ENCODE results near the gene VGF. TPM values are rescaled to one million over a fixed set of nuclear protein-coding genes. Genes with fewer than 3 reads are reported as not detected.
A peak's percentile ranks its signal among the peaks of the same experiment; 100 is the strongest.
"Not testable (repeated sequence)": the region's sequence is repeated elsewhere in the genome, so short reads cannot be mapped to it uniquely, and the experiment has no call there.

Gene VGF
- total RNA-seq, 1 experiment from 2014 or later, result 4.4 TPM

DNA sequence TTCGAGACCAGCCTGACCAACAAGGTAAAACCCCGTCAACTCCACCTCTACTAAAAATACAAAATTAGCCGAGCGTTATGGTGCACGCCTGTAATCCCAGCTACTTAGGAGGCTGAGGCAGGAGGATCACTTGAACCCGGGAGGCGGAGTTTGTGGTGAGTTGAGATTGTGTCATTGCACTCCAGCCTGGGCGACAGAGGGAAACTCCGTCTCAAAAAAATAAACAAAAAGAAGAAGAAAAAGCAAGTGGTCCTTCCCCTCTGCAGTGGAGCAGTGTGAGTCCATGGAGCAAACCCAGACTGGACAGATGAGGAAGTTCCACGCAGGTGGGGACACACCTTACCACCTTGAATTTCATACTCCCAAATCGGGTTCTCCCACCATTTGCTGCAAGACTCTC lies 51.5 kb downstream of the VGF start:
- POLR2A ChIA-PET, result interaction anchor here (1.0 kb wide), 1 partner anchor 10 kb away, joined by 3 read pairs; no protein-coding TSS in a partner anchor
- no peak for ATAC-seq
- no peak for DNase-seq (ENCODE audit: low read depth, low spot score)
- intact Hi-C loops (cut with micrococcal nuclease; ENCODE audit: unreplicated experiment), result no loop called here
- TF ChIP-seq, protein P1, sequence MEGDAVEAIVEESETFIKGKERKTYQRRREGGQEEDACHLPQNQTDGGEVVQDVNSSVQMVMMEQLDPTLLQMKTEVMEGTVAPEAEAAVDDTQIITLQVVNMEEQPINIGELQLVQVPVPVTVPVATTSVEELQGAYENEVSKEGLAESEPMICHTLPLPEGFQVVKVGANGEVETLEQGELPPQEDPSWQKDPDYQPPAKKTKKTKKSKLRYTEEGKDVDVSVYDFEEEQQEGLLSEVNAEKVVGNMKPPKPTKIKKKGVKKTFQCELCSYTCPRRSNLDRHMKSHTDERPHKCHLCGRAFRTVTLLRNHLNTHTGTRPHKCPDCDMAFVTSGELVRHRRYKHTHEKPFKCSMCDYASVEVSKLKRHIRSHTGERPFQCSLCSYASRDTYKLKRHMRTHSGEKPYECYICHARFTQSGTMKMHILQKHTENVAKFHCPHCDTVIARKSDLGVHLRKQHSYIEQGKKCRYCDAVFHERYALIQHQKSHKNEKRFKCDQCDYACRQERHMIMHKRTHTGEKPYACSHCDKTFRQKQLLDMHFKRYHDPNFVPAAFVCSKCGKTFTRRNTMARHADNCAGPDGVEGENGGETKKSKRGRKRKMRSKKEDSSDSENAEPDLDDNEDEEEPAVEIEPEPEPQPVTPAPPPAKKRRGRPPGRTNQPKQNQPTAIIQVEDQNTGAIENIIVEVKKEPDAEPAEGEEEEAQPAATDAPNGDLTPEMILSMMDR (IDR thresholded peaks at IDR 0.05), result no peak
- no peak for TF ChIP-seq SIN3A (IDR thresholded peaks at IDR 0.05; ENCODE audit: borderline replicate concordance, insufficient read depth, low read depth, low read length)
- TF ChIP-seq, protein P2, sequence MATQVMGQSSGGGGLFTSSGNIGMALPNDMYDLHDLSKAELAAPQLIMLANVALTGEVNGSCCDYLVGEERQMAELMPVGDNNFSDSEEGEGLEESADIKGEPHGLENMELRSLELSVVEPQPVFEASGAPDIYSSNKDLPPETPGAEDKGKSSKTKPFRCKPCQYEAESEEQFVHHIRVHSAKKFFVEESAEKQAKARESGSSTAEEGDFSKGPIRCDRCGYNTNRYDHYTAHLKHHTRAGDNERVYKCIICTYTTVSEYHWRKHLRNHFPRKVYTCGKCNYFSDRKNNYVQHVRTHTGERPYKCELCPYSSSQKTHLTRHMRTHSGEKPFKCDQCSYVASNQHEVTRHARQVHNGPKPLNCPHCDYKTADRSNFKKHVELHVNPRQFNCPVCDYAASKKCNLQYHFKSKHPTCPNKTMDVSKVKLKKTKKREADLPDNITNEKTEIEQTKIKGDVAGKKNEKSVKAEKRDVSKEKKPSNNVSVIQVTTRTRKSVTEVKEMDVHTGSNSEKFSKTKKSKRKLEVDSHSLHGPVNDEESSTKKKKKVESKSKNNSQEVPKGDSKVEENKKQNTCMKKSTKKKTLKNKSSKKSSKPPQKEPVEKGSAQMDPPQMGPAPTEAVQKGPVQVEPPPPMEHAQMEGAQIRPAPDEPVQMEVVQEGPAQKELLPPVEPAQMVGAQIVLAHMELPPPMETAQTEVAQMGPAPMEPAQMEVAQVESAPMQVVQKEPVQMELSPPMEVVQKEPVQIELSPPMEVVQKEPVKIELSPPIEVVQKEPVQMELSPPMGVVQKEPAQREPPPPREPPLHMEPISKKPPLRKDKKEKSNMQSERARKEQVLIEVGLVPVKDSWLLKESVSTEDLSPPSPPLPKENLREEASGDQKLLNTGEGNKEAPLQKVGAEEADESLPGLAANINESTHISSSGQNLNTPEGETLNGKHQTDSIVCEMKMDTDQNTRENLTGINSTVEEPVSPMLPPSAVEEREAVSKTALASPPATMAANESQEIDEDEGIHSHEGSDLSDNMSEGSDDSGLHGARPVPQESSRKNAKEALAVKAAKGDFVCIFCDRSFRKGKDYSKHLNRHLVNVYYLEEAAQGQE (IDR thresholded peaks at IDR 0.05; ENCODE audit: insufficient read depth in 1 of 2, low read depth in 2 of 2, low read length in 1 of 2), result no peak
- TF ChIP-seq TCF7L2 (IDR thresholded peaks at IDR 0.05; ENCODE audit: low read depth, low read length), result no peak
- TF ChIP-seq POLR2AphosphoS5 (IDR thresholded peaks at IDR 0.05; ENCODE audit: low read depth, low read length), result no peak
- Histone ChIP-seq H3K4me1 (ENCODE audit: control insufficient read depth, insufficient read depth, low read length) (peaks cover 39% of the 10 kb centered on the region), H3K36me3 (ENCODE audit: control insufficient read depth, insufficient read depth, low read length) (no peaks in the 10 kb centered on the region), H3K9me3 (ENCODE audit: control insufficient read depth, insufficient read depth, low read depth, low read length) (no peaks in the 10 kb centered on the region), H3K27ac (ENCODE audit: low read length) (peak overlapping the region; percentile 88), H3K4me3 (ENCODE audit: low read depth in 2 of 2, low read length in 2 of 2) (no peak overlapping the region), H3K27me3 (ENCODE audit: control insufficient read depth, insufficient read depth, low read length) (no peaks in the 10 kb centered on the region)
- in situ Hi-C loops (cut with HindIII; ENCODE audit: low pct_unique_long_range_greater_than_20kb, low sequenced_read_pairs), result no loop called here
- CTCF ChIA-PET, result no interaction called here
- BruUV-seq (replicated peaks), result no TSS peak

DNA sequence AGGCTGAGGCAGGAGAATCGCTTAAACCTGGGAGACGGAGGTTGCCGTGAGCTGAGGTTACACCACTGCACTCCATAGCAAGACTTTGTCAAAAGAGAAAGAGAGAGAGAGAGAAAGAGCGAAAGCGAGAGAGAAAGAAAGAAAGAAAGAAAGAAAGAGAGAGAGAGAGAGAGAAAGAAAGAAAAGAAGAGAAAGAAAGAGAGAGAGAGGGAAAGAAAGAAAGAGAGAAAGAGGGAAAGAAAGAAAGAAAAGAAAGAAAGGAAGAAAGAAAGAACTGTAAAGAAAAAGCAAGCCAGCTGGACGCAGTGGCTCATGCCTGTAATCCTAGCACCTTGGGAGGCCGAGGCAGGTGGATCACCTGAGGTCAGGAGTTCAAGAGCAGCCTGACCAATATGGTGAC lies 52.2 kb downstream of the VGF start:
- BruUV-seq (replicated peaks); in situ Hi-C loops (cut with HindIII; ENCODE audit: low pct_unique_long_range_greater_than_20kb, low sequenced_read_pairs): not testable (repeated sequence)

More for the DNA sequence above, 52.2 kb downstream of the VGF start:
- H3K4me3 ChIP-seq (ENCODE audit: low read depth in 2 of 2, low read length in 2 of 2); ATAC-seq; H3K9me3 ChIP-seq (ENCODE audit: control insufficient read depth, insufficient read depth, low read depth, low read length); H3K36me3 ChIP-seq (ENCODE audit: control insufficient read depth, insufficient read depth, low read length); POLR2A ChIA-PET; DNase-seq (ENCODE audit: low read depth, low spot score); H3K27ac ChIP-seq (ENCODE audit: low read length); H3K27me3 ChIP-seq (ENCODE audit: control insufficient read depth, insufficient read depth, low read length); intact Hi-C loops (cut with micrococcal nuclease; ENCODE audit: unreplicated experiment): not testable (repeated sequence)
- H3K4me1 ChIP-seq (ENCODE audit: control insufficient read depth, insufficient read depth, low read length), result peaks cover 39% of the 10 kb centered on the region
- CTCF ChIA-PET, result interaction anchor here (0.7 kb wide), 1 partner anchor 24 kb away, joined by 4 read pairs; no protein-coding TSS in a partner anchor

Small RNAs within 50 kb of the gene (microRNA-seq; reads per million reads assigned to microRNA genes)
- not detected for gene MIR4653 (ENCODE audit: unreplicated experiment)

Other genes starting within 250 kb of the VGF start
- gene MUC3A, start 216.0 kb downstream of the VGF start, total RNA-seq (2021; ENCODE audit: unreplicated experiment), result 24.7 TPM
- gene MUC12, start 196.0 kb downstream of the VGF start, total RNA-seq (2021; ENCODE audit: unreplicated experiment), result 6.8 TPM
- gene MUC17, start 145.5 kb downstream of the VGF start, total RNA-seq (2021; ENCODE audit: unreplicated experiment), result not detected
- gene TRIM56, start 80.1 kb downstream of the VGF start, total RNA-seq (2021; ENCODE audit: unreplicated experiment), result 37.4 TPM
- 370 TPM for gene SERPINE1, start 38.5 kb downstream of the VGF start, total RNA-seq (2021; ENCODE audit: unreplicated experiment)
- 74.2 TPM for gene AP1S1, start 11.1 kb downstream of the VGF start, total RNA-seq (2021; ENCODE audit: unreplicated experiment)
- gene NAT16, start 14.7 kb upstream of the VGF start, total RNA-seq (2021; ENCODE audit: unreplicated experiment), result 0.15 TPM
- 0.23 TPM for gene MOGAT3, start 35.5 kb upstream of the VGF start, total RNA-seq (2021; ENCODE audit: unreplicated experiment)
- 93.0 TPM for gene PLOD3, start 52.0 kb upstream of the VGF start, total RNA-seq (2021; ENCODE audit: unreplicated experiment)
- gene ZNHIT1, start 52.6 kb upstream of the VGF start, total RNA-seq (2021; ENCODE audit: unreplicated experiment), result 69.7 TPM
- 8.0 TPM for gene CLDN15, start 72.2 kb upstream of the VGF start, total RNA-seq (2021; ENCODE audit: unreplicated experiment)
- 110 TPM for gene FIS1, start 79.5 kb upstream of the VGF start, total RNA-seq (2021; ENCODE audit: unreplicated experiment)
- gene IFT22, start 156.2 kb upstream of the VGF start, total RNA-seq (2021; ENCODE audit: unreplicated experiment), result 42.4 TPM
- 25.8 TPM for gene COL26A1, start 197.3 kb upstream of the VGF start, total RNA-seq (2021; ENCODE audit: unreplicated experiment)

Measured in Panc1 (cell line).